Keratinocyte (primary cell): ENCODE results near the gene CCDC200. TPM values are rescaled to one million over a fixed set of nuclear protein-coding genes. Genes with fewer than 3 reads are reported as not detected.
A peak's percentile ranks its signal among the peaks of the same experiment; 100 is the strongest.
"Not testable (repeated sequence)": the region's sequence is repeated elsewhere in the genome, so short reads cannot be mapped to it uniquely, and the experiment has no call there.

Source experiments
- DNase-seq: peaks from one replicate; pipeline ENCODE4 v3.0.0-alpha.2; 2011; ENCODE audit warnings: low read depth, missing footprints, low spot score
- FAIRE-seq: peaks from 2 replicates; lab custom pipeline; 2011; peaks lifted over from hg19 to GRCh38; lab: Jason Lieb, UNC
- H2AFZ ChIP-seq: 2 replicates; pipeline ENCODE4 v1.6.0; 2012; ENCODE audit warnings: low read length, control low read depth, inconsistent platforms; ENCODE audit not compliant: control insufficient read depth
- H3K27ac ChIP-seq: 2 replicates; pipeline ENCODE4 v1.5.1; 2011; ENCODE audit warnings: low read length; ENCODE audit not compliant: control insufficient read depth, insufficient read depth
- H3K27me3 ChIP-seq: 3 replicates; pipeline ENCODE4 v1.6.0; 2011; ENCODE audit warnings: low read length; ENCODE audit not compliant: control insufficient read depth, insufficient read depth; ENCODE audit errors: extremely low read depth
- H3K36me3 ChIP-seq, 2 experiments: 2 replicates in 1 of 2; 3 replicates in 1 of 2; pipeline ENCODE4 v1.5.1; 2011; ENCODE audit warnings: low read length in 2 of 2, mild to moderate bottlenecking in 1 of 2; ENCODE audit not compliant: control insufficient read depth in 2 of 2, insufficient read depth in 2 of 2; ENCODE audit errors: extremely low read depth in 1 of 2
- H3K4me1 ChIP-seq: 3 replicates; pipeline ENCODE4 v1.5.1; 2011; ENCODE audit warnings: low read length; ENCODE audit not compliant: control insufficient read depth, insufficient read depth; ENCODE audit errors: extremely low read depth
- H3K4me2 ChIP-seq: 3 replicates; pipeline ENCODE4 v1.6.0; 2011; ENCODE audit warnings: low read depth, low read length; ENCODE audit not compliant: control insufficient read depth, insufficient read depth; ENCODE audit errors: extremely low read depth
- H3K4me3 ChIP-seq, 3 experiments: fragments of 200-600 bp in 1 of 3; sonication (generic) in 1 of 3; 2 replicates in 2 of 3; 3 replicates in 1 of 3; pipeline ENCODE4 v1.5.1; 2011 to 2016; ENCODE audit warnings: low read length in 3 of 3, mild to moderate bottlenecking in 3 of 3, control low read depth in 2 of 3, inconsistent platforms in 1 of 3, low read depth in 1 of 3, mixed read lengths in 1 of 3, mixed run types in 1 of 3, moderate library complexity in 1 of 3; ENCODE audit not compliant: control insufficient read depth in 2 of 3, insufficient read depth in 2 of 3; ENCODE audit errors: extremely low read depth in 1 of 3
- H3K79me2 ChIP-seq: 2 replicates; pipeline ENCODE4 v1.6.0; 2012; ENCODE audit warnings: low read length; ENCODE audit not compliant: control insufficient read depth, insufficient read depth
- H3K9ac ChIP-seq: 3 replicates; pipeline ENCODE4 v1.6.0; 2011; ENCODE audit warnings: low read length; ENCODE audit not compliant: control insufficient read depth, insufficient read depth; ENCODE audit errors: extremely low read depth
- H3K9me1 ChIP-seq: 3 replicates; pipeline ENCODE4 v1.6.0; 2011; ENCODE audit warnings: low read length; ENCODE audit not compliant: control insufficient read depth, insufficient read depth; ENCODE audit errors: extremely low read depth
- H3K9me3 ChIP-seq: 2 replicates; pipeline ENCODE4 v1.5.1; 2012; ENCODE audit warnings: low read depth, low read length; ENCODE audit not compliant: control insufficient read depth
- H4K20me1 ChIP-seq: 3 replicates; pipeline ENCODE4 v1.6.0; 2011; ENCODE audit warnings: low read length; ENCODE audit not compliant: control insufficient read depth, insufficient read depth; ENCODE audit errors: extremely low read depth
- EZH2 ChIP-seq: IDR thresholded peaks from one replicate; pipeline ENCODE4 v1.6.1; 2012; ENCODE audit warnings: inconsistent platforms, mild to moderate bottlenecking, low read length, moderate library complexity
- dilution Hi-C: fragments of 300-500 bp; cut with MboI; formaldehyde crosslinking; loops from one replicate; pipeline ENCODE4 v1.7.0; 2020; ENCODE audit warnings: low sequenced_read_pairs; ENCODE audit not compliant: extremely low pct_ligation_motif_present
- polyA plus RNA-seq, 5 experiments: library from polyadenylated mRNA; depleted of rRNA in 3 of 5; stranded (reverse) in 3 of 5; stranded (forward) in 1 of 5; unstranded in 1 of 5; fragments of >200 nt; gene quantifications; 1 replicate in 1 of 5; 2 replicates in 3 of 5; 3 replicates in 1 of 5; pipeline versions ENCODE4 v1.2.1 to v1.2.3, GENCODE V29; 2011 to 2012; ENCODE audit warnings: missing spikeins in 2 of 5, low read depth in 1 of 5, low replicate concordance in 1 of 5
- TF ChIP-seq, protein P1 (sequence below), 3 experiments: IDR thresholded peaks in 1 of 3; conservative IDR thresholded peaks in 1 of 3; optimal IDR thresholded peaks in 1 of 3; 2 replicates in 2 of 3; 3 replicates in 1 of 3; pipeline versions ENCODE3 to v1.5.1; 2011; ENCODE audit warnings: low read length in 3 of 3, mild to moderate bottlenecking in 3 of 3, moderate library complexity in 2 of 3, control low read depth in 1 of 3, inconsistent platforms in 1 of 3; ENCODE audit not compliant: insufficient read depth in 2 of 3; ENCODE audit errors: extremely low read depth in 1 of 3

CCDC200 gene
- polyA plus RNA-seq, 1 donor (not counting 4 experiments of a cell fraction or from before 2014, with no cell fraction given), result not detected

DNA sequence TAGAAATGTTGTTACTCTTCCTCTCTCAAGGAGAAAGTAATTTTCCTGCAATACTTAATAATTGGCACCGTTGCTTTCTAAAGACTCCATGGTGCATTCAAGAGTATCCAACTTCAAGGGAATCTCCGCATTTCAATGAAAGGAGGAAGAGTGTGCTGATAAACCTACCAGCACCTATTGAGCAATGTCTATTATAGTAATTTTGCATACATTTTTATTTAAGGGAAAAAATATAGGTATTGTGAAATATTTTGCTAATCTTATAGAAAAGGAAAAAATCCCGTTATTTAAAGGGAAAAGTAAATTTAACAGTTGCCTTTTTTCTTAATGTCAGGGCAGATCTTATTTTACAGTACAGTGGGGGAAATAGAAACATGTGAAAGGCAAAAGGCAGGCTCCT is 17.8 kb downstream of the CCDC200 start:
- Histone ChIP-seq H2AFZ (no peak overlapping the region), H3K9me3 (no peaks in the 10 kb centered on the region), H4K20me1 (no peaks in the 10 kb centered on the region), H3K4me2 (peak overlapping the region; percentile 89), H3K9ac (no peak overlapping the region), H3K27ac (no peak overlapping the region), H3K27me3 (no peaks in the 10 kb centered on the region), H3K9me1 (no peaks in the 10 kb centered on the region), H3K36me3 (peaks cover 6 to 13% of the 10 kb centered on the region in 2 experiments), H3K4me1 (peaks cover 23% of the 10 kb centered on the region), H3K79me2 (no peaks in the 10 kb centered on the region), H3K4me3 (peak overlapping the region in 1 of 3 experiments; percentile 73)
- no peak for FAIRE-seq
- DNase-seq, result no peak
- TF ChIP-seq, protein P1, sequence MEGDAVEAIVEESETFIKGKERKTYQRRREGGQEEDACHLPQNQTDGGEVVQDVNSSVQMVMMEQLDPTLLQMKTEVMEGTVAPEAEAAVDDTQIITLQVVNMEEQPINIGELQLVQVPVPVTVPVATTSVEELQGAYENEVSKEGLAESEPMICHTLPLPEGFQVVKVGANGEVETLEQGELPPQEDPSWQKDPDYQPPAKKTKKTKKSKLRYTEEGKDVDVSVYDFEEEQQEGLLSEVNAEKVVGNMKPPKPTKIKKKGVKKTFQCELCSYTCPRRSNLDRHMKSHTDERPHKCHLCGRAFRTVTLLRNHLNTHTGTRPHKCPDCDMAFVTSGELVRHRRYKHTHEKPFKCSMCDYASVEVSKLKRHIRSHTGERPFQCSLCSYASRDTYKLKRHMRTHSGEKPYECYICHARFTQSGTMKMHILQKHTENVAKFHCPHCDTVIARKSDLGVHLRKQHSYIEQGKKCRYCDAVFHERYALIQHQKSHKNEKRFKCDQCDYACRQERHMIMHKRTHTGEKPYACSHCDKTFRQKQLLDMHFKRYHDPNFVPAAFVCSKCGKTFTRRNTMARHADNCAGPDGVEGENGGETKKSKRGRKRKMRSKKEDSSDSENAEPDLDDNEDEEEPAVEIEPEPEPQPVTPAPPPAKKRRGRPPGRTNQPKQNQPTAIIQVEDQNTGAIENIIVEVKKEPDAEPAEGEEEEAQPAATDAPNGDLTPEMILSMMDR (optimal IDR thresholded peaks at IDR 0.05 in 1 of 3, IDR thresholded peaks at IDR 0.05 in 1 of 3, conservative IDR thresholded peaks at IDR 0.05 in 1 of 3; ENCODE audit: extremely low read depth in 1 of 3, insufficient read depth in 2 of 3, low read length in 3 of 3), result no peak
- TF ChIP-seq EZH2, result no peak
- dilution Hi-C loops, result no loop called here

DNA sequence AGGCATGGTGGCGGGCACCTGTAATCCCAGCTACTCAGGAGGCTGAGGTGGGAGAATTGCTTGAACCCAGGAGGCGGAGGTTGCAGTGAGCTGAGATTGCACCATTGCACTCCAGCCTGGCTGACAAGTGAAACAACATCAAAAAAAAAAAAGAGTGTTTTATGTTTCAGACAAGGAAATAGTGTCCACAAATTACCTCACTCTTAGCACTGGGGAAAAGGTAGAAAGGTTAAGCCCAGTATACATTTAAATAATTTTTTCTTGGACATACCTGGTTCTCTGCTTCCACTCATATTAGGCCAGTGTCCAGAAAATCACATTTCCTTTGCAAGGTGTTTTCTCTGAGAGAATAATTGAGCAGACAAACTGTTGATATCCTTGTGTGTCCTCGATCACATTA is 25.4 kb downstream of the CCDC200 start:
- H3K4me3 ChIP-seq, dilution Hi-C loops, H3K4me2 ChIP-seq, FAIRE-seq, DNase-seq, H2AFZ ChIP-seq, H3K9me3 ChIP-seq, H3K79me2 ChIP-seq, H3K4me1 ChIP-seq, H3K27me3 ChIP-seq, H3K9ac ChIP-seq, H3K27ac ChIP-seq, H3K9me1 ChIP-seq, H4K20me1 ChIP-seq: not testable (repeated sequence)
- peaks cover 27 to 35% of the 10 kb centered on the region in 2 experiments for H3K36me3 ChIP-seq

DNA sequence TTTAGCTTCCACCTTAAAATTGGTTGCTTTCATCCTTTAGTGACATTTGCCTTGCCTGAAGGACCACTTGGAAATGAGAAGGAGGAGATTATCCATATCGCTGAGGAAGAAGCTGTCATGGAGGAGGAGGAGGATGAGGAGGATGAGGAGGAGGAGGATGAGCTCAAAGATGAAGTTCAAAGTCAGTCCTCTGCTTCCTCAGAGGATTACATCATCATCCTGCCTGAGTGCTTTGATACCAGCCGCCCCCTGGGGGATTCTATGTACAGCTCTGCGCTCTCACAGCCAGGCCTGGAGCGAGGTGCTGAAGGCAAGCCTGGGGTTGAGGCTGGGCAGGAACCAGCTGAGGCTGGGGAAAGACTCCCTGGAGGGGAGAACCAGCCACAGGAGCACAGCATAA is 28.3 kb downstream of the CCDC200 start:
- dilution Hi-C loops, result no loop called here
- TF ChIP-seq, protein P1 (optimal IDR thresholded peaks at IDR 0.05 in 1 of 3, IDR thresholded peaks at IDR 0.05 in 1 of 3, conservative IDR thresholded peaks at IDR 0.05 in 1 of 3; ENCODE audit: extremely low read depth in 1 of 3, insufficient read depth in 2 of 3, low read length in 3 of 3), result no peak
- no peak for TF ChIP-seq EZH2
- H3K9ac ChIP-seq, result no peak overlapping the region
- H4K20me1 ChIP-seq, result no peaks in the 10 kb centered on the region
- FAIRE-seq (no peak), DNase-seq (no peak)
- H2AFZ ChIP-seq, result no peak overlapping the region
- H3K9me3 ChIP-seq, result no peaks in the 10 kb centered on the region
- H3K27me3 ChIP-seq, result no peaks in the 10 kb centered on the region
- H3K4me3 ChIP-seq, result no peak overlapping the region
- no peaks in the 10 kb centered on the region for H3K79me2 ChIP-seq
- H3K4me2 ChIP-seq, result no peak overlapping the region
- no peaks in the 10 kb centered on the region for H3K4me1 ChIP-seq
- no peak overlapping the region for H3K27ac ChIP-seq
- no peaks in the 10 kb centered on the region for H3K9me1 ChIP-seq
- H3K36me3 ChIP-seq, result peaks cover 31 to 37% of the 10 kb centered on the region in 2 experiments
